Lower lobe of right lung (tissue), 2 donors: ENCODE measurements around the gene HYDIN. TPM values are rescaled to one million over a fixed set of nuclear protein-coding genes. Genes with fewer than 3 reads are reported as not detected.

Experiments used
- ATAC-seq, 2 donors: fragments of 200-7000 bp; cut with Tn5 transposase; one replicate each; pipeline ENCODE4 v1.9.1; 2020 to 2022; ENCODE audit warnings: mild to moderate bottlenecking in 2 of 2, moderate library complexity in 2 of 2
- DNase-seq: peaks from one replicate; pipeline ENCODE4 v3.0.0-alpha.2; 2020
- H3K27ac ChIP-seq: fragments of 200-600 bp; one replicate; pipeline ENCODE4 v1.8.0; 2022
- H3K27me3 ChIP-seq: fragments of 200-600 bp; one replicate; pipeline ENCODE4 v1.8.0; 2022; ENCODE audit warnings: low read depth
- H3K36me3 ChIP-seq: fragments of 200-600 bp; one replicate; pipeline ENCODE4 v1.8.0; 2022; ENCODE audit warnings: mild to moderate bottlenecking
- H3K4me1 ChIP-seq: fragments of 200-600 bp; one replicate; pipeline ENCODE4 v1.8.0; 2022
- H3K4me3 ChIP-seq: fragments of 200-600 bp; one replicate; pipeline ENCODE4 v1.8.0; 2022; ENCODE audit warnings: mild to moderate bottlenecking
- H3K9me3 ChIP-seq: fragments of 200-600 bp; one replicate; pipeline ENCODE4 v1.8.0; 2022
- CTCF ChIP-seq: fragments of 200-600 bp; IDR thresholded peaks from one replicate; pipeline ENCODE4 v1.8.0; 2022; ENCODE audit warnings: antibody characterized with exemption, mild to moderate bottlenecking
- intact Hi-C: fragments of 100-400 bp; cut with DNase I; formaldehyde crosslinking; loops from one replicate; pipeline ENCODE4 v1.11.0; 2022
- total RNA-seq: library from RNA; stranded (reverse); fragmentation: NEBNext Ultra II Directional; extraction: Animal tissue kit (Norgen Biotek cat#: 25700); gene quantifications from one replicate; pipeline ENCODE4 v1.2.1, GENCODE V29; 2021
- donor health status: DM: no; HTN: yes; CAD: no; lungs with severe emphysema.

Gene HYDIN
- total RNA-seq, 1 donor from 2014 or later, result 19.5 TPM

- Histone ChIP-seq H3K4me1 (no peaks in the 10 kb centered on the region), H3K36me3 (no peaks in the 10 kb centered on the region), H3K9me3 (no peaks in the 10 kb centered on the region), H3K27me3 (peaks cover 8% of the 10 kb centered on the region), H3K27ac (no peak overlapping the region), H3K4me3 (no peak overlapping the region)
- TF ChIP-seq CTCF, result no peak
- ATAC-seq, result no peak
- intact Hi-C loops, result no loop called here
- no peak for DNase-seq
Measured at GRCh38 chr16:70808371-70808770, 422.2 kb downstream of the HYDIN start.

- intact Hi-C loops, result no loop called here
- no peak for TF ChIP-seq CTCF
- Histone ChIP-seq H3K4me1 (peaks cover 4% of the 10 kb centered on the region), H3K4me3 (no peak overlapping the region), H3K9me3 (no peaks in the 10 kb centered on the region), H3K27ac (no peak overlapping the region), H3K27me3 (peaks cover 8% of the 10 kb centered on the region), H3K36me3 (no peaks in the 10 kb centered on the region)
- DNase-seq (no peak), ATAC-seq (no peak)
Measured at GRCh38 chr16:70805787-70806186, 424.7 kb downstream of the HYDIN start.

- peaks cover 6% of the 10 kb centered on the region for H3K4me1 ChIP-seq
- peaks cover 7% of the 10 kb centered on the region for H3K27me3 ChIP-seq
- no peak for DNase-seq
- no peak for ATAC-seq
- H3K27ac ChIP-seq, result no peak overlapping the region
- intact Hi-C loops, result no loop called here
- TF ChIP-seq CTCF, result no peak
- no peaks in the 10 kb centered on the region for H3K36me3 ChIP-seq
- no peak overlapping the region for H3K4me3 ChIP-seq
- H3K9me3 ChIP-seq, result no peaks in the 10 kb centered on the region
Measured at GRCh38 chr16:70805380-70805779, 425.1 kb downstream of the HYDIN start.

GRCh38 chr16:70804734-70805169 lies 425.8 kb downstream of the HYDIN start:
- Histone ChIP-seq H3K9me3 (no peaks in the 10 kb centered on the region), H3K36me3 (no peaks in the 10 kb centered on the region), H3K27ac (peak overlapping the region; percentile 47), H3K4me1 (peaks cover 12% of the 10 kb centered on the region), H3K27me3 (peaks cover 4% of the 10 kb centered on the region), H3K4me3 (no peak overlapping the region)
- DNase-seq (no peak), ATAC-seq (no peak)
- intact Hi-C loops, result no loop called here
- TF ChIP-seq CTCF, result no peak

- Histone ChIP-seq H3K4me3 (no peak overlapping the region), H3K4me1 (peaks cover 17% of the 10 kb centered on the region), H3K9me3 (no peaks in the 10 kb centered on the region), H3K36me3 (no peaks in the 10 kb centered on the region), H3K27ac (peak overlapping the region; percentile 12), H3K27me3 (peaks cover 4% of the 10 kb centered on the region)
- ATAC-seq (peak in 1 of 2 donors; percentile 6), DNase-seq (no peak)
- no peak for TF ChIP-seq CTCF
- intact Hi-C loops, result no loop called here
Measured at GRCh38 chr16:70804153-70804733, 426.3 kb downstream of the HYDIN start.
